HG02973 (cell line): ENCODE data around the gene ZNF205.

Experiments
- ATAC-seq: cut with Tn5 transposase; IDR thresholded peaks from one replicate; pipeline ENCODE4 v1.9.1; 2021; ENCODE audit warnings: moderate library complexity; ENCODE audit not compliant: unreplicated experiment

The ZNF205 gene

DNA sequence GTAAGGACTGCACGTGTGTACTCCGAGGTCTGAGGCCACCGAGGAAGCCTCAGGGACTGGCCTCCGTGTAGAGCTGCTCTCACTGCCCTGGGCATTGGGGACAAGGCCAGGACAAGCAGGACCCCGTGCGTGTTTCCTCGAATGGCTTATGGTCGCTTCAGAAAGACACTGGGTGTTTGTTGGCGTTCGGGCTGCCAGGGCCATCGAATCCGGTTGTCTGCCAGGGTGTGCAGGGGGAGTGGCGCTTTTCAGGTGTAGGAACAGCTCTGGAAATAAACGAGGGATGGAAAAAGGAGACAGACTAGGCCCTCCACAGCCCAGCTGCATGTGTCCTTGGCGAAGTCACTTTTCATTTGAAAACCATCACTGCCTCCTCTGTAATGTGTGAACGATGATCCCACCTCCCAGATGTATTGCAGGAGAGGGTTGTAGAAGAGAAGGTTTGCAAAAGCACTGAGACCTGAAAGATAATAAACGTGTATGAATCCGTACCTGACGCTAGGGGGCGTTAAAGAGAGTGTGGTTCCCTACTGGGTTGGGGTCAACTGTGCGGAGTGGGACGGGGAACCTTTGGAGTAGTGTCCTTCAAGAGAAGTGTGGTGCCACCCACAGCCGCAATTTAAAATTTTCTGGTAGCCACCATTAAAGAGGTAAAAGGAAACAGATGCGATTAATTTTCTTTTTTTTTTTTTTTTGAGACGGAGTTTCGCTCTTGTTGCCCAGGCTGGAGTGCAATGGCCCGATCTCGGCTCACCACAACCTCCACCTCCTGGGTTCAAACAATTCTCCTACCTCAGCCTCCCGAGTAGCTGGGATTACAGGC is 11.2 kb upstream of the ZNF205 start:
- ATAC-seq, result no peak

DNA sequence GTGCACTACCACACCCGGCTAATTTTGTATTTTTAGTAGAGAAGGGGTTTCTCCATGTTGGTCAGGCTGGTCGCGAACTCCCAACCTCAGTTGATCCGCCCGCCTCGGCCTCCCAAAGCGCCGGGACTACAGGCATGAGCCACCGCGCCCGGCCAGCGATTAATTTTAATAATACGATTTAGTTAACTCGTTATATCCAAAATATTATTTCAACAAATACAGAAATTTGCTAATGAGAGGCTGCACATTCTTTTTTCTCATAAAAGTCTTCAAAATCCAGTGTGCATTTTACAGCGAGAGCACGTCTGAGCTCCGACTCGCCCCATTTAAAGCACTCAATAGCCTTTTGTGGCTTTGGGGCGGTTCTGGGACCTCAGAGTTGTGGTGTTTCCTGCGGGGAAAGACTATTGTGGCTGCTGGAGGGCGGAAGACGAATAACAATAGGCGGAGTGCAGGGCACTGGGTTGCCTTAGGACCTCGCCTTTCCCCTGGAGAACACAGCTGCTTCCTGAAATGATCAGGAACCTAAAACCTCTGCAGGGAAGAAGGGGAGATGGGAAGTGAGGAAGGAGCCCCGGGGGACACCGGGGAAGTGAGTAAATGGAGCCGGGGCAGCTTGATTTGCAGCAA is 10.4 kb upstream of the ZNF205 start:
- no peak for ATAC-seq

GRCh38 chr16:3106205-3106928 is 6.0 kb upstream of the ZNF205 start:
- peak; percentile 77 for ATAC-seq

DNA sequence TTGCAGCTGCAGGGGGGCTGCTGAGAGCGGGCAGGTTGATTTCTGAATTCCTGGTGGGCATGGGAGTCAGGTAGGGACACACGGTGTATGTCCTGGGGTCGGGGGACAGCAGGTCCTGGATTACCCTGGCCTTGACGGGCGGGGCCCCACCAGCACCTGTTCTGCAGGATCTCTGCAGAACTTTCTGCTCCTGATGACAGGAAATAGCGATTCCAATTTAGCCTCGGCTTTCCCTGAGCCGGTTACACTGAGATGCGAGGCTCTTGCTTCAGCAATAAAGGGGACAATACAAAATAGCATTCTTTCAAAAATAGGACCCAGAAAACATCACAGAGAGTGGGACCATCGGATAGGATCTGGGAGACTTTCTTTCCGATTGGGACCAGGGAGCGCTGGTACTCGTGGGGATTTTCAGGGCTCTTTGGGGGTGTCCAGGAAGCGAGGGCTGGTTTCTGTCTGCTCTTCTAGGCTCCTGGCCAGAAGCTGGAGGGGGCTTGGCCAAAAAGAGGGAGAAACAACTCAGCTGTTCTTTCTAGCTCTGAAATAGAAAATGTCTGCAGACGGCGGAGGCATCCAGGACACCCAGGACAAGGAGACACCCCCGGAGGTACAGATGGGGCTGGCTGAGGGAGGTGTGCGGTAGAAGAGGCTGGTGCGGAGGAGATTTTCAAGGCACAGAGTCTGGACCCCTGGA is 642 bp downstream of the ZNF205 start:
- no peak for ATAC-seq

- ATAC-seq, result no peak
These were observed 1.5 kb downstream of the ZNF205 start for GRCh38 chr16:3113765-3114479.

DNA sequence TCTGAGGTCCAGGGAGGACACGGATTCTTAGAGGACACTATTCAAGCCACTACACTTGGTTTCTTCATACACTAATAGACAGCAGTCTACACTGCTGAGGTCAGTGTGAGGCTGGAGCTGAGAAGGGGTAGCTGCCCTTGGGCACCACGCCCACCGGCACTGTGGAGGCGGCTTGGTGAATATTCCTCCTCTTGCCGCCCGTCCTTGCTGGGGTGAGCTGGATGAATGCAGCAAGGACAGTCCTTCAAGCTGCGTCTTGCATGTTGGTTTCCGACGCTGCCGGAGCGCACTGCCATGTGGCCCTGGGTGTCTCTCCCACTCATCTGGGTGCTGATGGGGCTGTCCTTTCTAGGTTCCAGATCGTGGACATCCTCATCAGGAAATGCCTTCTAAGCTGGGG is 2.6 kb downstream of the ZNF205 start:
- no peak for ATAC-seq

DNA sequence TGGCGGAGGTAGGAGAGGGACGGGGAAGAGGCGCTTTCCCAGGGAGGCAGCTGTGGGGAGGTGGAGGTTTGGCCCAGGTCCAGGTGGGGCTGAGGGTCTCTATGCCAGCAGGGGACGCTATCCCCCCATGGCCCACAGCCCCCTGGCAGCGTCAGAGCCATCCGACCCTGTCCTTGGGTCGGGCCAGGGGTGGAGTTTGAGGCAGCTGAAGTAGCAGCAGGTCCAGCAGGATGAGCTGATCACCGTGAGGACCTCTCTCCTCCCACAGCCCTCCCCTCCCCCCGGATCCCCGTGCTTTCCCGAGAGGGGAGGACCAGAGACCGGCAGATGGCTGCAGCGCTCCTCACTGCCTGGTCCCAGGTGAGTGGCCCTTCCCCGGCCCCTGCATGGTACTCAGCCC is 3.2 kb downstream of the ZNF205 start:
- ATAC-seq, result no peak

DNA sequence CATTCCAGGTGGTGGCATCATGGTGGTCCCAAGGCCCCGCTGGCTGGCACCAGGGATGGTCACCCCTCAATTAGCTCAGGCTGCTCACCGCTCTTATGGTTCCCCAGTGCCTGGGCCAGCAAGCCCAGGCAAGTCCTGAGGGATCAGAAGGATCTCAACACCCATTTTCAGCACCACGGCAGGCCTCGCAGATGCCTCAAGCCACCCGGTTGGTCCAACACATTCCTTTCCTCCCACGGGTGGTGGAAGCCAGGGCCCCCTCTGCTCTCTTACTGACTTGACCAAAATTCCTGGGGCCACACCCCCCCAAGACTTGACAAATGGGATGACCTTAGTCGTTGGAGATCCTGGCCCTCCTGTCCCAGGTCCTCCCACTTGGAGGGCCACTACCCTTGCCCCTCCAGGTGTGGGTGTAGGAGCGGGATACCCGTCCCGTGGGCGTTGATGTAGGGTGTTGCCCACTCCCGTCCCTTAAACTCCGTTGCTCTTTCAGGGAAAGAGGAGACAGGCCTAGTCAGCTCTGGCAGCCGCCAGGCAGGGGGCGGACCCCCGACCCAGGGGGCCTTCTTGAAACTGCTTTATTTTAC is 5.9 kb downstream of the ZNF205 start:
- no peak for ATAC-seq

DNA sequence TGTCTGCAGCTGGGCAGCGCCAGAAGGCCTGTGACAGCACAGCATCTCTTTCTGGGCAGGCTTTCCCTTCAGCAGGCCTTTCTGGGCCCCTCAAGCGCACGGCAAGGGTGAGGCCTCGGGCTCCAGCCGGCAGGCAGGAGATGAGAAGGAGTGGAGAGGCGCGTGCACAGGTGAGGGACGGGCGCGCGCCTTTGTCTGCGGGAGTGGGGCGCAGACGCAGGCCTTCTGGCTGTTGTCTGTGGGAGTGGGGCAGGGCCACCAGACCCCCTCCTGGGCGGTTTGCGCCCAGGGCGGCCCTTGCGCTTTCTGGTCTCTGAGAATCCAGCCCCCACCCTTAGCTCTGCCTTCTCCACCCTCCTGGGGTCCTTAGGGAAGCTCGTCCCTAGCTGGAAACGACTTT is 6.5 kb downstream of the ZNF205 start:
- no peak for ATAC-seq

DNA sequence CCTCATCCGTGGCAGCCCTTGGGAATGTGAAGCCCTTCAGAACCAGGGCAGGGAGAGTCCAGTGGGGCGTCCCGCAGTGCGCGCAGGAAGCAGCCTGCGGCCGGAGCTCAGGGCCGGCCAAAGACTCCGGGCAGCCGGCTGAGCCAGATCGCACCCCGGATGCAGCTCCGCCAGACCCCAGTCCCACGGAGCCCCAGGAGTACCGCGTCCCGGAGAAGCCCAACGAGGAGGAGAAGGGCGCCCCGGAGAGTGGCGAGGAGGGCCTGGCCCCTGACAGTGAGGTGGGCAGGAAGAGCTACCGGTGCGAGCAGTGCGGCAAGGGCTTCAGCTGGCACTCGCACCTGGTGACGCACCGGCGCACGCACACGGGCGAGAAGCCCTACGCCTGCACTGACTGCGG is 6.9 kb downstream of the ZNF205 start:
- ATAC-seq, result no peak

GRCh38 chr16:3119701-3120408 is 7.5 kb downstream of the ZNF205 start:
- ATAC-seq, result no peak

- no peak for ATAC-seq
These were observed 8.0 kb downstream of the ZNF205 start for GRCh38 chr16:3120435-3120834.

GRCh38 chr16:3121851-3122467 is 9.6 kb downstream of the ZNF205 start:
- no peak for ATAC-seq

GRCh38 chr16:3122926-3123570 is 10.7 kb downstream of the ZNF205 start:
- no peak for ATAC-seq

DNA sequence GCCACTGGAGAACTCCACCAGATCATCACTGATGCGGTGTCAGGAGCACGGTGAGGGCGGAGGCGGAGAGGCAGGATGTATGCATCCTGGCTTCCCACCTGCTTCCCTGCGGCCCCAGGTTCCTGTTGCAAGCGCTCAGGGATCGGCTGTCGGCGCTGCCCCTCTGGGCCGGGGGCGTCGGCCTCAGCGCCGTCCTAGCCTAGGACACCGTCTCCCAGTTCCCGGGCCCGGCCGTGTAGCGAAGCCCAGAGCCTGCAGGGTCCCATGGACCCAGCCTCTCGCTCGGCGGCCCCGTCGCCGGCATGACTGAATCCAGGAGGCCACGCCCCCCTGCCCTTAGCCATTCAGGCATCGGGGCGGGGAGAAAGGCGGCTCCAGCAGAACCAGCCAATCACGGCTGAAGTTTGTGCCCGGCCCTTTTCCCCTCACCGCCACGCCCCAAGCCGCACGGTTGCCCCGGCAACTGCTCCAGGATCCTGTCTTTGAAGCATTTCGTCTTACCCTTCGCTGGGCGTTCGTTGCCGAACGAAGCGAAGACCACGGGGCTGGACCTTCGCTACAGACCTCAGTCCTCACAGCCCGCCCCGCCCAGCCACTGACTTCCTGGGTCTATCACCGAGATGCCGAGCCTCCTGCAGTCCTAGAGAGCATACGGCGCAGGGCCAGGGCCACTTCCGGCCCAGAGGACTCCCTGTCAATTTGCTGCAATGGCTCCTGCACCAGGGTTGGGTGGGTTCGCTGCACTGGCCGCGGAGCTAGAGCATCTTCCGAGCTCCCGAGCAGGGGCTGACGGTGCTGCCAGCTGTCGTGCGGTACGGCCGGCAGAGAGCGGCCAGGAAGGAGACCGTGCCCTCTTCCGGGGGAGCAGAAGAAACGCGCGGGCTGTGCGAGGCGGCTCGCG is 11.8 kb downstream of the ZNF205 start:
- ATAC-seq, result peak; percentile 79

DNA sequence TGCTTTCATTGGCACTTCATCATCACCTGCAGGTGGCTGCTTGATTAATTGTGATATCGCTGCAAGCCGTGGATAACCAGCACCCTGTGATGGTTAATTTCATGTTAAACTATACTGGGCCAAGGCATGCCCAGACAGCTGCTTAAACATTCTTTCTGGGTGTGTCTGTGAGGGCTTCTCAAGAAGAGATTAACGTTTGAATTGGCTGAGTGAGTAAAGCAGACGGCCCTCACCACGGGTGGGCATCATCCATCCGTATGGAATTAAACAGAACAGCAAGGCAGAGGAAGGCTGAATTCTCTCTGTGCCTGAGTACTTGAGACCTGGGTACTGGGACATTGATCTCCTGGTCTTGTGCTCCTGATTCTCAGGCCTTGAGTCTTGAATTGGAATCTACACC is 15.4 kb downstream of the ZNF205 start:
- no peak for ATAC-seq
